GM21576 (cell line): ENCODE results near the gene MMAB.

Source experiments
- ATAC-seq: cut with Tn5 transposase; IDR thresholded peaks from one replicate; pipeline ENCODE4 v1.9.1; 2021; ENCODE audit warnings: mild to moderate bottlenecking, moderate library complexity; ENCODE audit not compliant: unreplicated experiment

The MMAB gene

GRCh38 chr12:109542014-109542413 lies 31.3 kb downstream of the MMAB start:
- ATAC-seq = no peak

- ATAC-seq = no peak
Measured at GRCh38 chr12:109541413-109541726, 31.9 kb downstream of the MMAB start.

GRCh38 chr12:109540526-109541412 lies 32.5 kb downstream of the MMAB start:
- ATAC-seq = no peak

GRCh38 chr12:109539508-109539907 lies 33.8 kb downstream of the MMAB start:
- ATAC-seq = no peak

GRCh38 chr12:109538191-109538863 lies 35.0 kb downstream of the MMAB start:
- ATAC-seq = no peak

GRCh38 chr12:109537136-109537535 lies 36.2 kb downstream of the MMAB start:
- no peak for ATAC-seq

- no peak for ATAC-seq
Measured at GRCh38 chr12:109535863-109536250, 37.4 kb downstream of the MMAB start.

- no peak for ATAC-seq
Measured at GRCh38 chr12:109535231-109535862, 38.0 kb downstream of the MMAB start.

GRCh38 chr12:109534456-109534855 lies 38.8 kb downstream of the MMAB start:
- no peak for ATAC-seq

GRCh38 chr12:109533487-109533740 lies 39.9 kb downstream of the MMAB start:
- no peak for ATAC-seq

GRCh38 chr12:109532721-109533486 lies 40.4 kb downstream of the MMAB start:
- ATAC-seq = no peak

GRCh38 chr12:109531411-109531810 lies 41.9 kb downstream of the MMAB start:
- ATAC-seq = no peak

GRCh38 chr12:109529691-109530640 lies 43.3 kb downstream of the MMAB start:
- no peak for ATAC-seq

GRCh38 chr12:109527489-109528123 lies 45.7 kb downstream of the MMAB start:
- no peak for ATAC-seq

- ATAC-seq = no peak
Measured at GRCh38 chr12:109525279-109525585, 48.1 kb downstream of the MMAB start.

GRCh38 chr12:109524466-109525278 lies 48.6 kb downstream of the MMAB start:
- no peak for ATAC-seq

- no peak for ATAC-seq
Measured at GRCh38 chr12:109523504-109523903, 49.8 kb downstream of the MMAB start.

GRCh38 chr12:109523071-109523470 lies 50.2 kb downstream of the MMAB start:
- ATAC-seq = no peak

- no peak for ATAC-seq
Measured at GRCh38 chr12:109521831-109522230, 51.5 kb downstream of the MMAB start.
